ENCODE measurements around the gene NUP214.
"Not testable (repeated sequence)": the region's sequence is repeated elsewhere in the genome, so short reads cannot be mapped to it uniquely, and the experiment has no call there.

Gene NUP214

DNA sequence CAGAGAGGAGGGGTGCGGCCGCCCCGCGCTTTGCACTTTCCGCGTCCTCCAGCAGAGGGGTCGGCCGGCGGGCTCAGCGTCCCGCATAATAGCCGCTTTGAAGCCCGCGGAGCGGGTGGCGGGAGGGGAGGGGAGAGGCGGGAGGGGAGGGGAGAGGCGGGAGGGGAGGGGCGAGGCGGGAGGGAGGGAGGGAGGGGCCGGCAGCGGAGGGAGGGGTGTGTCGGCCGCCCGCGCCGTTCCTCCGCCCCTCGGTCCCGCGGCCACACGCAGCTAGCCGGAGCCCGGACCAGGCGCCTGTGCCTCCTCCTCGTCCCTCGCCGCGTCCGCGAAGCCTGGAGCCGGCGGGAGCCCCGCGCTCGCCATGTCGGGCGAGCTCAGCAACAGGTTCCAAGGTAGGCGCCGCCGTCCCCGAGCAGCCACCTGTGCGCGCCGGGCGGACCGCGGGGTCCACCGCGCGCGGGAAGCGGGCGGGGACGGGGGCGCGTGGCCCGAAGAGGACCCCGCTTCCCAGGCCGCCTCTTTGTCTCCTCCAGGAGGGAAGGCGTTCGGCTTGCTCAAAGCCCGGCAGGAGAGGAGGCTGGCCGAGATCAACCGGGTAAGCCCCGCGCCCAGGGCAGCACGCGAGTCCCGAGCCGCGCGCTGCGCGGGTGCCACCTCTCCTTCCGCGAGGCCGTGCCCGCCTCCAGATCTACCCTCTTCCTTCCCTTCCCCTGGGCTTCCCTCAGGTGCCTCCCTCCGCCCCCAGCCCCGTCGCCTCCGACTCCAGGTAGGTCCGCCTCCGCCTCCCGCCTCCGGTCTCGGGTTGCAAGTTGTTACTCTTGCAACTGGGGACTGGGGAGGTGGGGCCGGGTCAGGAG, 28.9 kb upstream of the NUP214 start, which contains the start of gene AIF1L:
AIF1L (plus strand) TSS at position 263 of the 857 bp plus-strand sequence; CDS start at position 362, 99 bp downstream.
- DNase-seq (ENCODE audit: low read depth): no peak

DNA sequence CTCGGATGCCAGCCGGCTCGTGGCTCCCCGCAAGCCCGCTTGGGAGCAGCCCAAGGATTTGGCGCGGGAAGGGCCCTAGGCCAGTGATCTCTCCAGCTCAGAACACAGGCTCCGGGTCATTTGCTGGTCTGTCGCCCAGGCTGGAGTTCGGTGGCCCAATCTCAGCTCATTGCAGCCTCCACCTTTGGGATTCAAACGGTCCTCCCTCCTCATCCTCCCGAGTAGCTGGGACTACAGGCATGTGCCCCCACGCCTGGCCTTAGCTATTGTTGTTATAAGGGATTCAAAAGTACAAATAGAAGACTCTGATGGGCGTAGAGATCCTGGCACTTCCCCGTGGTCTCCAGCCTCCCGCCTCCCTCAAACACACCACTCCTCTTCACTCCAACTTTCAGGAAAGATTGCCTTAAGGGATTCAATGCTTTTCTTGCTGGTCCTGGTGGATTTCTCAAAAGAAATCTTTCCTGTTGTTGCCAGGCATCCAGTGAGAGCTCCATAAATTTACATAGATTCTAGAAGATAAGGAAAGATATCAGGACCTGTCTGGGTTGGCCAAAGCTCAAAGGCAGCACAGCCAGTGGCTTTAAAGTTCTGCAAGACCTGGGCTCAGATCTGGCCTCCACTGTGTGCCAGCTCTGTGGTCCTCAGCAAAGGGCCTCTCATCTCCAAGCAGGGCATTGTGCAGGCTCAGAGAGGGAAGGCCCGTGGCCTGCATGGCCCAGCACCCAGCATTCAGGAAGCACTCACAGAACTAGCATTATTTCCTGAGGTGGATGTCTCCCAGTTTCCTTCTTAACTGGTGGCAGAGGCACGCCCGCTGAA, 28.0 kb upstream of the NUP214 start:
- DNase-seq (ENCODE audit: low read depth): no peak

DNA sequence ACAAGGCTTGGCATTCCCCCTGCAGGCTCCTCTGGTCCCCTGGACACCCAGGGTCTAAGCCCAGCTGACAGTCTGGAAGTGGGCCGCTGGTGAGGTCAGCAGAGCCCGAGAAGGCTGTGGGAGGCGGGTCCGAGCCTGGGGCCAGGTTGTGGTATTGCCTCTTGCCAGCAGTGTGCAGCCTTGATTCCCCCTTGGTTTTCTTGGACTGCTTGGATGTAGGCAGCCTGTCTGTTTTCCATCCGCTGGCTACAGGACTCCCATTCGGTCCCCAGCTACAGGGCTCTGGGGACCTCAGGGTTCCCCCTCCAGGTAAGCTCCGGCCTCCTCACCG, 27.5 kb upstream of the NUP214 start:
- DNase-seq (ENCODE audit: low read depth): no peak

DNA sequence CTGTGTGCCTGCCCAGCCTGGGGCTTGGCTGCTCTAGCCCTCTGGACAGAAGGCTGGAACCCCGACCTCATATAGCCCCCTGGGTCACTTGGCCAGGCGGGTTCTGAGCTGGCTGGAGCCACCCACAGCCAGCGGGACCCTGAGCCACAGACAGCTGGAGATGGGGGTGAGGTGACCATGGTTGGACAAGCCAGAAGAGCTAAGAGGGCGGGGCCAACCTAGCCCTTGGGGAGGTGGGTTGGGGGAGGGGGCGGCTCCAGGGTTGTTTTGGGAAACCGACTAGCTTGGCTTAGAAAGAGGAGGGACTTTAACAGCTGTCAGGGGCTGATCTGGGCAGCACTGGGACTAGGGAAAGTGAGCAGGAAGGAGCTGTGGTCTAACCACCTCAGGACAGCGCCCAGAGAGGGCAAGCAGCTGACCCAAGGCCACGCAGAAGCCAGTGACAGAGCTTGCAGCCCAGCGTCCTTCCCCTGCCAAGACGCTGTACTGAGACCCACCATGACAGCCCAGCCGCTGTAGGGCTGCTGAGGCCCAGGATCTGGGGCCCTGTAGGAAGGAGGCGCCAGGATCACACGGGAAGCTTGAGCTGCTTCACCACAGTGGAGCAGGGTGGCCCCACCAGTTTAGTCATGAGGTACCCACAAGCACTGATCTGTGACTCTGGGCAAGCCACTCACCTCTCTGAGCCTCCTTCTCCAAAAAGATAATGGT, 26.8 kb upstream of the NUP214 start:
- no peak for DNase-seq (ENCODE audit: low read depth)

DNA sequence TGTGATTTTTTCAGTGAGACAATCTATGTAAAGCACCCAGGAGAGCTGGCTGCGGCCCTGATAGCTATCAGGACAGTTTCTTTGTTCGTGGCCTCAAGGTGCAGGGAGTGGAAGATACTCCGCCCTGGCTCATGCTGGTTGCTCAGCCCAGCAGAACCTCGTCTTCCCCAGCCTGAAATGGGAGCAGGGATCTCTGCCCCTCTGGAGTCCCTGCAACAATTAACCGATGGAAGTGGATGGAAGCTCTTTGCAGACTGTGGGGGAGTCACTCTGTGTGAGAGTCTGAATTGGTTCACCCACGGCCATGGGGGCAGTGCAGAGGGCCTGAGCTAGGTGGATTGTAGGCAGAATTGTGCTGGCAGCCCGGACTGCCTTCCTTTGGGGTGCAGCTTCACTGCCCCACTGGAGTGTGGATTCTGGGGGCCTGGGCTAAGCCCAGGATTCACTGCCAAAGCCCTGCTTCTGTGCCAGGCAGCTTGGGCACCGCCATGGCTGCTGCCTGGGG, 26.2 kb upstream of the NUP214 start:
- no peak for DNase-seq (ENCODE audit: low read depth)

DNA sequence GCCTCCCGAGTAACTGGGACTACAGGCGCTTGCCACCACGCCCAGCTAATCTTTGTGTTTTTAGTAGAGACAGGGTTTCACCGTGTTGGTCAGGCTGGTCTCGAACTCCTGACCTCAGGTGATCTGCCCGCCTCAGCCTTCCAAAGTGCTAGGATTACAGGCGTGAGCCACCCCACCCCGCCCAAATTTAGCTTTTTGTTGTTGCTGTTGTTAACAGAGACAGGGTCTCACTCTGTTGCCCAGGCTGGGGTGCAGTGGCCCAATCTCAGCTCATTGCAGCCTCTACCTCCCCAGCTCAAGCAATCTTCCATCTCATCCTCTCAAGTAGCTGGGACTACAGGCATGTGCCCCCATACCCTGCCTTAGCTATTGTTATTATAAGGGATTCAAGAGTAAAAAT, 25.5 kb upstream of the NUP214 start:
- not testable (repeated sequence) for DNase-seq (ENCODE audit: low read depth)

DNA sequence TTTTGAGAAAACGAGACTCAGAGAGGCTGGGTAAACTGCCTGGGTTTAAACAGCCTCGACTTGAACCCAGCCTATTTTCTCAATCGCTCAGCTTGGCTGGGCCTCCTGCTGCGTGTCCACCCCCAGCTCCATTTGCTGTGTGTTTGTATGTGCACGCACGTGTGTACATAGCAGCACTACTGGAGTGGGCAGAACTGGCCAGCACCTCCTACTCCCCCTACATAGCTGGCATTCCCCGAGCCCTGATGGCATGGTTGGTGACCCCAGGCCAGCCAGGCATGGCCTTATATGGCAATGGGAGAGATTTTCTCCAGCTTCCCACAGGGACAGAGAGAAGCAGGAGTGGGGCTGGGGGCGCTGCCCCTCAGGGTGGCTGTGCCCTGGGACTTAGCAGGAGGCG, 24.9 kb upstream of the NUP214 start:
- no peak for DNase-seq (ENCODE audit: low read depth)

DNA sequence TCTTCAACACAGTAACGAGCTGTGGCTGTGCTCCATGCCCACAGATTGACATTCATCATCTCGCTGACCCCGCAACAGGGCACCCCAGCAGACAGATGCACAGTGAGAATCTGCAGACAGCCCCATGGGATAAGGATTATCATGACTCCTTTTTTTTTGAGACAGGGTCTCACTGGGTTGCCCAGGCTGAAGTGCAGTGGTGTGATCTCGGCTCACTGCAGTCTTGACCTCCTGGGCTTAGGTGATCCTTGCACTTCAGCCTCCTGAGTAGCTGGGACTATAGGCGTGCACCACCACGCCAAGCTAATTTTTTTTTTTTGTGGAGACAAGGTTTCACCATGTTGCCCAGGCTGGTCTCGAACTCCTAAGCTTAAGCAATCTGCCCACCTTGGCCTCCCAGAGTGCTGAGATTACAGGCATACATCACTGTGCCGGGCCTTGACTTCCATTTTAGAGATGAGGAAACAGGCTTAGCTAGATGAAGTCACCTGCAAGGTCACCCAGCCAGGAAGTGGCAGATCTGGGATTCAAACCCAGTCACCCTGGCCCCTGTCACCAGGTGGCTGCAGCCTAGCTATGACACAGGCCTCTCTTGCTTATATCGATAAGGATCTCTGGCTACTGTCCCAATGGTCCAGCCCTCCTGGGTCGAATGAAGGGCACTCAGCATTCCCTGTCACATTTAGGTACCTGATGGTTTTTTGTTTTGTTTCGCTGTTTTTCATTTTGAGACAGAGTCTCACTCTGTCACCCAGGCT, 24.0 kb upstream of the NUP214 start:
- DNase-seq (ENCODE audit: low read depth): no peak

DNA sequence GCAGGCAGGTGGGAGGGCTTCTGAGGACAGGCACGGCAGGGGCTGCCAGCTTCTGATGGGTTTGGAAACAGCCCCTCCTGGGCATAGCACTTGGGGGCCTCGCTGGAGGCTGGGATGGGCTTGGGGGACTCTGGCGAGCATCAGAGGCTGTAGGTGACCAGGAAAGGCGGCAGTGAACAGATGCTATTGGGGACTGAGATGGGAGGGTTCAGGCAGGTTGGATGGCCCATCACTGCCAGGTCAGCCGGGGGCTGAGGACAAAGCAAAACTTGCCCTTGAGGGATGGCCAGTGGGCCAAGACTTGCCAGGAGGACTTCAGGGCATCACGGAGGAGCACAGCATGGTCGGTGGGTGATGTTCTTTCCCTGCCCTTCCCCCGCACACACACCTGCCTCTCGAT, 22.4 kb upstream of the NUP214 start:
- DNase-seq (ENCODE audit: low read depth): no peak

DNA sequence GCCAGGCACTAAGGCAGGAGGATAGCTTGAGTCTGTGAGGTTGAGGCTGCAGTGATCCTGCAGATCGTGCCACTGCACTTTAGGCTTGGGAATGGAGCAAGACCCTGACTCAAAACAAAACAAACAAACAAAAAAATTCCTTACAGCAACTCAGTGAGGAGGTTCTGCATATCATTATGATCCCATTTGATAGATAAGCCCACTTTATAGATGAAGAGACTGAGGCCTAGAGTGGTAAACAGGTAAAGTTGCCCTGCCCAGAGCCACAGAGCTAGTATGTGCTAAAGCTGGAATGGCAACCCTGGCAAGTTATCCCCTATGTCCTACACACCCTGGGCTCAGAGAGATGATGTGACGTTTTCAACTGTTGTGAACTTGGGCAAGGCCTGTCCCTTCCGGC, 21.9 kb upstream of the NUP214 start:
- no peak for DNase-seq (ENCODE audit: low read depth)

DNA sequence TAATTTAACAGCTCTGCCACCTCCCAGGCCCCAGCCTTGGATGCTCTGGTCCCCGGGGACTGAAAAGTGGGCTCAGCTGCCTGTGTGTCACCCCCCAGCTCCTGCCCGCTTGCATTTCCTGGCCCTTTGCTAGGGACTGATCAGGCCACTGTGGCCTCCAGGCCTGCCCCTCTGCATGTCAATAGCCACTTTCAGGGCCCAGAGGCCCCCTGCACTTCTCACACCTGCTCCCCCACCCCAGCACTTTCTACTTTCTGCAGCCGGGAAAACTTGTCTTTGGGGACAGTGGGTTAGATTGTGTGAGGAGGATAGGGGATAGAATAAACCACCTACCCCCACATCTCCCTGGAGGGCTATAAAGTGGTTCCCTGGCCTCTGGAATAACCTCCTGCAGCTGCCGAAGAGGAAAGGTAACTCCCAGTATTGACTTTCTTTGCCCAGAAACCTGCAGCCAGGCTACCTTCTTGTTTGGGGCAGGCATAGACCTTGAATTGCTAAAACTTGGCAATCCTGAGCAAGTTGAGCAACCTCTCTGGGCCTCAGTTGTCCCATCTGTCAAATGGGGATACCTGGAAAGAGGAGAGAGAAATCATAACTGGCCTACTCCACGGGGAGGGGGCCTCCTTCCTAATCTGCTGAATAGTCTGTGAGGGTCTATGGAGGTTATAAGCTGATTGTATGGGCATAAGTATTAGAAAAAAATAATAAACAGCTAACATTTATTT, 21.2 kb upstream of the NUP214 start:
- no peak for DNase-seq (ENCODE audit: low read depth)

DNA sequence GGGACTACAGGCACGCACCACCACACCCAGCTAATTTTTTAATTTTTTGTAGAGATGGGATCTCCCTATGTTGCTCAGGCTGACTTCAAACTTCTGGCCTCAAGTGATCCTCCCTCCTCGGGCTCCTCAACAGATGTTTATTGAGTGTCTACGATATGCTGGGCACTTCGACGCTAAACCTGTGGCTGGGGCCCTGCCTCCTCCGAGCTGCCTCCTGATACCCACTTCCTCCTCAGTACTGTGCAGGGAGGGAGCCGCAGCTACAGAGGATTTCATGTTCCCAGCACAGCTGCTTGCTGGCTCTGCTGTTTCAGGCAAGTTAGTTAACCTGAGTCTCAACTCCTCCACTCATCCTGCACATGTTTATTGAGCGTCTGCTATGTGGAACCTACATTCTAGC, 19.4 kb upstream of the NUP214 start:
- DNase-seq (ENCODE audit: low read depth): no peak

DNA sequence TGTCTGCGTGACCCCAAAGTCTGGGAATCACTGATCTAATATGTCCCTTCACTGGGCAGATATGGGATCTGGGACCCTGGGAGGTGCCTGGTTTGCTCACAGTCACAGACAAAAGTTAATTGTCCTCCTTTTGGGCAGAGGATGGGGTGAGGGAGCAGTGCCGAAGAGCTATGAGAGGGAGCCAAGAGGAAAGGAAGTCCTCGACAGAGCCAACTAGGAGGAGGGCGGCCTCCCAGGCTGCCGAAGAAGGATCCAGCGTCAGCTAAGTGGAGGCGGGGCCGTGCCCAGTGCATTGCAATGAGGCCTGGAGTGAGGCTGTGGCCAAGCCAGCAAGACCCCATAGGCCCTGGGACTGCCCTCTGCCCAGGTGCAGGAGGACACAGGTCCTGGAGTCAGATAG, 17.6 kb upstream of the NUP214 start:
- DNase-seq (ENCODE audit: low read depth): no peak

DNA sequence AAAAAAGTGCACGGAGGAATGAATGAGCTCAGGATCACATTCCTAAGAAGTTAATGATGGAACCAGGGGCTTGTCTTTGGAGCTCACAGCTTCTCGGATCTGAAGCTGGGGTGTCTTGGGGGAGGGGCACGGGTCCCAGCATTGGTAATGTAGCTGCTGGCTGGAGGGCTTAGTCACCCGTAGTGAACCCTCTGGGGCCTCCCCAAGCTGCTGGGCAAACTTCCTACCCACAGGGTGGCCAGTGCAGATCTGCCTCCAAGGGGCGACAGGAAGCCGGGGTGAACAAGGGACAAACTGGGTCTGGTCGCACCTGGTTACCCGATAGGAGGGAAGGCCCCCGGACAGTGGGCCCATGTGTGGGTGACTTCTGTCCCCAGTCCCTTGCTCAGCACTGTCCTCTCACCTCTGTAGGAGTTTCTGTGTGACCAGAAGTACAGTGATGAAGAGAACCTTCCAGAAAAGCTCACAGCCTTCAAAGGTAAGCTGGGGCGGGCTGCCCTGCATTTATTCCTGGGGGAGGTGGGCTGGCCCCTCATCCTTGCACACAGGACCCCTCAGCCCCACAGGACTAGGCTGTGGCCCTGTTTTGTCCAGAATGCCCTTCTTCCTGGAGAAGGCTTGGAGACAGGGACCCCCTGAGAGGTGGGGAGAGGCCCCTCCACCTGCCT, 14.1 kb upstream of the NUP214 start:
- no peak for DNase-seq (ENCODE audit: low read depth)

DNA sequence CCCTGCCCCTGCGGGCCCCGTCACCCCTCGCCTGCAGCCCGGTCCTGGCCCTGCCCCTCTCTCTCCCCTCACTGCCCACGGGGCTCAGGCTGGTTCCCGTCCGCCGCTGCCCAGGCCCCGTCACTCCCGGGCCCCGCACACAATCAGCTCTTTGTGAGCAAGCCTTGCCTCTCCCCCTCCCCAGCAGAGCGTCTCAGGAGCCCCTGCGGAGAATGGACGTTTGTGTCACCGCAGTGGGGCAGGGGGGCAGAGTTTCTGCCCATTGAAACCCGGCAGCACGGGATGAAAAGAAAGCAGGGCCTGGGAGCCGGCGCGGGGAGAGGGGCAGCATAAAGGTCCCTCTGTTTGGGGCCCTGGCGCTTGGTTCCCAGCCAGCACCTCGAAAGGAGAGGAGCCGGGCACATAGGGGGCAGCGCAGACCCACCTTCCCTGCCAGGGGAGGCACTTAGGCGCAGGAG, 13.5 kb upstream of the NUP214 start:
- DNase-seq (ENCODE audit: low read depth): no peak

DNA sequence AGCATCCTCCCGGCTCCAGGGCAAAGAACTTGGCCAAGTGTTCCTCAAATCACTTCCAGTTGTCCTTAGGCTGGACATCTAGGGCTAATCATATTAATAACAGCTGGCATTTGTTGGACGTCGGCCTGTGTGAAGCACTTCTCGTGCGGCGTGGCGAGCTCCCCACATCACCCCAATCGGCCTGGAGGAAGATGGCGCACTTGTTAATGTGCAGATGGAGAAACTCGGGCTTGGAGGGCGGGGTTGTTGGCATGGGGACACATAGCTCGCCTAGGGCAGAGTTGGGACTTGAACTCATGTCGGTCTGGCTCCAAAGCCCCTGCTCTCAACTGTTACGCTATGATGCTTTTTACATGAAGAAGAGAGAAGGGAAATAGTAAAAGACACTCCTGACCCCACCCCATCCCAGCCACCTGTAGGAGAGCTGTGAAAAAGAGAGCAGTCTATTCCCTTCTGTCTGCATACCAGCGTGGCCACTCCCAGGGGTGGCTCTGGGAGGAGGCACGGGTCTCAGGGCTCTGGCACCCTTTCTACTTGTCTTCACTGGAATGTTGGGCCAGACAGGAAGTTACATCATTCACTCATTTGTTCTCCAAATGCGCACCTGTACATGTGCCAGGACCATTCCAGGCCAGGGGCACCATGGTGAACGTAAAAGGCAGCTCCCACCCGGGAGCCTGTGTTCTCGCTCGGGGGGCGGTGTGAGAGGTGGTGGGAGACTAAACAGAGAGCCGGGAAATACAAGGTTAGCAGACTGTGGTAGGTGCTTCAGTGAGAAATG, 12.8 kb upstream of the NUP214 start:
- DNase-seq (ENCODE audit: low read depth): no peak

DNA sequence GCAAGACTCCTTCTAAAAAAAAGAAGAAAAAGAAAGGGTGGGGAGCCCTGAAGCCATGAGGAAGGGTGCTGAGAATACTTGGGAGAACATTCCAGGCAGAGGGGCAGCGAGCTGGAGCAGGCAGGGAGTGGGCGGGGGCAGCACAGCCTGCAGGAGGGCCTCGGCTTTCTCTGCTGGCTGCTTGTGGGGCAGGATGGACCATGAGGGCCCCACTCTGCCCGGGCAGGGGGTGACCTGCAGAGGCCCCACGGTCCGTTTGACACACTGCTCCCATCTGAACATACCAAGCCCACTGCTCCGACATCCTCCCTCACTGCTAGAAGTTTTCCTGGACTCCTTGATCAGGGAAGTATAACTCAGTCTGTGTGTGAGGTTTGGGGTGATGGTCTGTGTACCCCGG, 11.7 kb upstream of the NUP214 start:
- DNase-seq (ENCODE audit: low read depth): no peak

DNA sequence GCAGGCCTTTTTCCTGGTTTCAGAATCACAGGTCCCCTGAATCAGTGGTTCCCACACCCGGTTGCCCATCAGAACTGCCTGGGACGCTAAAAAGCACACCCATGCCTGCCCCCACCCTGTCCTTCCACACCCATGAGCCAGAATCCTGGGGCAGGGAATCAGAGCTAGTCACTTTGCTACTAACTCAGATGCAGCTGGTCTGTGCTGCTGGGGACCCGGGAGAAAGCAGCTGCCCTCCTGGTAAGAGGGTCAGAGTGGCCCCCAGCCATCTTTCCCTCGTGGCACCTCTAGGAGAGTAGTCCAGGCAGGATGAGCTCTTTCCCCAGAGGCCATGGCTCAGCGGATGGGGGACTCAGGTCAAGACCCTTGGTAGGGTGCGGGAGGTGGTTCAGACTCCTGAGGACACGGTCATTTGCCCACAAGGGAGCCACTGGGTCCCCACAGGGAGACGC, 11.3 kb upstream of the NUP214 start:
- no peak for DNase-seq (ENCODE audit: low read depth)

DNA sequence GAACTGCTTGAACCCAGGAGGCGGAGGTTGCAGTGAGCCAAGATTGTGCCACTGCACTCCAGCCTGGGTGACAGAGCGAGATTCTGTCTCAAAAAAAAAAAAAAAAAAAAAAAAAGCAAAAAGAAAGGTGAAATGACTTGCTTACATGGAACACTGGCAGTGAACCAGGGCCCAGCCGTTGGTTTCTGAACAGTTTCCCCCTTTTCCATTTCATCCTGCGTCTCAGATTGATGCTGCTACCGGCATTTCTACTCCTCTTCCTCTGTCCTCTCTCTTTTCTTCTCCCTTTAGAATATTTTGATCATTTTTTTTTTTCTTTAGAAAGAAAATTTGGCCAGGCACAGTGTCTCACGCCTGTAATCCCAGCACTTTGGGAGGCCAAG, 10.0 kb upstream of the NUP214 start:
- not testable (repeated sequence) for DNase-seq (ENCODE audit: low read depth)
